Breast epithelium (tissue), 3 donors: ENCODE results near the gene CASP8AP2.

Experiments used
- CTCF ChIP-seq, 3 donors: fragments of 450-650 bp; IDR thresholded peaks; one replicate each; pipeline ENCODE4 v1.5.1; 2016 to 2017; ENCODE audit warnings: antibody characterized with exemption in 3 of 3, mild to moderate bottlenecking in 3 of 3, moderate library complexity in 3 of 3
- POLR2AphosphoS5 ChIP-seq, 3 donors: sonication (generic); formaldehyde crosslinking; IDR thresholded peaks; one replicate each; pipeline ENCODE4 v1.6.1; 2017; ENCODE audit warnings: antibody characterized with exemption in 3 of 3

- no peak for TF ChIP-seq CTCF (IDR thresholded peaks at IDR 0.05)
- no peak for TF ChIP-seq POLR2AphosphoS5 (IDR thresholded peaks at IDR 0.05)
Observed at GRCh38 chr6:89787660-89788328, 41.9 kb upstream of the CASP8AP2 start.
